Psoas muscle (tissue), 8 donors: Measurements from ENCODE around the gene NUDT1. TPM values are rescaled to one million over a fixed set of nuclear protein-coding genes. Genes with fewer than 3 reads are reported as not detected.

Source experiments
- ATAC-seq, 4 donors: fragments of 200-7000 bp; cut with Tn5 transposase; one replicate each; pipeline ENCODE4 v1.9.1; 2020; ENCODE audit warnings: moderate library complexity in 3 of 4, mild to moderate bottlenecking in 2 of 4
- DNase-seq, 2 donors: peaks; one replicate each; pipeline ENCODE4 v3.0.0-alpha.2; 2020
- H3K27ac ChIP-seq: fragments of 200-600 bp; one replicate; pipeline ENCODE4 v1.8.0; 2022
- H3K27me3 ChIP-seq, 3 donors: fragments of 200-600 bp in 1 of 3; one replicate each; pipeline versions ENCODE4 v1.6.1 to v1.8.0; 2013 to 2022; ENCODE audit warnings: low read length in 2 of 3, mild to moderate bottlenecking in 2 of 3, moderate library complexity in 1 of 3; ENCODE audit not compliant: insufficient read depth in 3 of 3
- H3K36me3 ChIP-seq, 2 donors: fragments of 200-600 bp in 1 of 2; one replicate each; pipeline versions ENCODE4 v1.6.1 to v1.8.0; 2013 to 2022; ENCODE audit warnings: low read depth in 1 of 2, mild to moderate bottlenecking in 1 of 2, moderate library complexity in 1 of 2; ENCODE audit not compliant: insufficient read depth in 1 of 2
- H3K4me1 ChIP-seq: fragments of 200-600 bp; one replicate; pipeline ENCODE4 v1.8.0; 2022
- H3K4me3 ChIP-seq: fragments of 200-600 bp; one replicate; pipeline ENCODE4 v1.8.0; 2022; ENCODE audit warnings: mild to moderate bottlenecking
- H3K9me3 ChIP-seq: fragments of 200-600 bp; one replicate; pipeline ENCODE4 v1.8.0; 2022
- WGBS, 3 donors: extraction: QIAGEN DNeasy Blood & Tissue Kit; methylation state at CpG; one replicate each; pipeline versions ENCODE4 v1.1.6 to v1.1.7; 2013; 5-methylcytosine and 5-hydroxymethylcytosine counted together
- intact Hi-C, 2 donors: fragments of 100-400 bp; cut with DNase I; formaldehyde crosslinking; loops; one replicate each; pipeline versions ENCODE4 v1.11.0 to v1.14.2; 2022
- polyA plus RNA-seq, 3 donors: library from polyadenylated mRNA; stranded (reverse); fragments of 200-250 nt; gene quantifications; one replicate each; pipeline ENCODE4 v1.2.3, GENCODE V29; 2013
- total RNA-seq, 4 donors: library from RNA; stranded (reverse); fragmentation: NEBNext Ultra II Directional in 2 of 4; extraction: Animal tissue kit (Norgen Biotek cat#: 25700) in 2 of 4; gene quantifications; one replicate each; pipeline versions ENCODE4 v1.2.1 to v1.2.4, GENCODE V29; 2021 to 2023
- TF ChIP-seq, protein P1 (sequence below): fragments of 200-600 bp; IDR thresholded peaks from one replicate; pipeline ENCODE4 v1.8.0; 2022; ENCODE audit warnings: antibody characterized with exemption
- donor health status: healthy with polysubstance abuse.
- donor health status: DM: no; HTN: no; CAD: no; lungs with moderate emphysema.
- donor health status: Bipolar disorder and iron deficiency.
- donor health status: healthy.
- donor health status: DM: yes; HTN: yes; CAD: no.
- donor health status: DM: no; HTN: no; CAD: no.
- donor health status: DM: no; HTN: no; CAD: no.
- donor health status: DM: yes; HTN: yes; CAD: no.

NUDT1 gene
- total and polyA plus RNA-seq, 7 donors: 5.6 to 29.2 (median 12.4) TPM

DNA sequence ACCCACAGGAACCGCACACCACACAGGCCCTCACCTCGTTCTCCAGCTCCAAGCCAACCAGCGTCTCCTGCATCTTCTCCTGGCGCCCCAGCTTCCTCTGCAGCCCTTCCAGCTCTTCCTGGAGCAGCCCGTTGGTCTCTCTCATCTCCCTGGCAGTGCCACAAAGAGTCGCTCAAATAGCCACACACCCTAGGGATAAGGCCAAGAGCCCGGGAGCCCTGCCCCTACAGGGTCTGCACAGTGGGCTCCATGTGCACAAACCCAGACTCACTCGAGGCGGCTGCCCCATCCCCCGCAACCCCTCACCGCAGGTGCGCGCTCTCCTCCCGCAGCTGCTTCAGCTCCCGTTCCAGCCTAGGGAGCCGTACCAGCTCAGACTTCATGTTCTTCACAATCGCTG is 26.2 kb upstream of the NUDT1 start:
- Histone ChIP-seq H3K4me1 (no peaks in the 10 kb centered on the region), H3K27me3 (no peaks in the 10 kb centered on the region), H3K36me3 (peaks cover 0 to 86% of the 10 kb centered on the region in 2 donors), H3K9me3 (no peaks in the 10 kb centered on the region), H3K27ac (no peak overlapping the region), H3K4me3 (no peak overlapping the region)
- ATAC-seq (no peak), DNase-seq (no peak)
- intact Hi-C loops: no loop called here
- 88 to 90% (median 89%) methylated on average over 17 of the region's 17 CpGs for WGBS, 3 donors
- TF ChIP-seq, protein P1, sequence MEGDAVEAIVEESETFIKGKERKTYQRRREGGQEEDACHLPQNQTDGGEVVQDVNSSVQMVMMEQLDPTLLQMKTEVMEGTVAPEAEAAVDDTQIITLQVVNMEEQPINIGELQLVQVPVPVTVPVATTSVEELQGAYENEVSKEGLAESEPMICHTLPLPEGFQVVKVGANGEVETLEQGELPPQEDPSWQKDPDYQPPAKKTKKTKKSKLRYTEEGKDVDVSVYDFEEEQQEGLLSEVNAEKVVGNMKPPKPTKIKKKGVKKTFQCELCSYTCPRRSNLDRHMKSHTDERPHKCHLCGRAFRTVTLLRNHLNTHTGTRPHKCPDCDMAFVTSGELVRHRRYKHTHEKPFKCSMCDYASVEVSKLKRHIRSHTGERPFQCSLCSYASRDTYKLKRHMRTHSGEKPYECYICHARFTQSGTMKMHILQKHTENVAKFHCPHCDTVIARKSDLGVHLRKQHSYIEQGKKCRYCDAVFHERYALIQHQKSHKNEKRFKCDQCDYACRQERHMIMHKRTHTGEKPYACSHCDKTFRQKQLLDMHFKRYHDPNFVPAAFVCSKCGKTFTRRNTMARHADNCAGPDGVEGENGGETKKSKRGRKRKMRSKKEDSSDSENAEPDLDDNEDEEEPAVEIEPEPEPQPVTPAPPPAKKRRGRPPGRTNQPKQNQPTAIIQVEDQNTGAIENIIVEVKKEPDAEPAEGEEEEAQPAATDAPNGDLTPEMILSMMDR: no peak

DNA sequence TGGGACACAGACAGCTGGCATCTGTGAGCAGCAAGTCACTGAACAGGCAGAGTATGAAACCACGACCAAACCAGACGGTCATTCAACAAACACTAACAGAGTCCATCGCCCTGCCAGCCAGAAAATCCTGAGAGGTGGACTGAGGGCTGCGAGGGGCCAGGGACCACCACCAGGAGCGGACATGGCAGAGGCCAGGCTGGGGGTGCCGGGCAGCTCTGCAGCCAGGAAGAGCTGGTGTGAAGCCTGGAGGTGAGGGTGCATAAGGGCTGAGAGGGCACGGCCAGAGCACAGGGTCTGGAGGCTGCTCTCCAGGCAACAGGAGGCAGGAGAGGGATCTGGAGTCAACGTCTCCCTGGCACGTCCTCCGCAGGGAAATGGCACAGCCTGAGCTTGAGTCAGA is 24.8 kb upstream of the NUDT1 start:
- no peak overlapping the region for H3K27ac ChIP-seq
- H3K36me3 ChIP-seq: peaks cover 0 to 85% of the 10 kb centered on the region in 2 donors
- TF ChIP-seq, protein P1: no peak
- H3K4me1 ChIP-seq: no peaks in the 10 kb centered on the region
- 80 to 93% (median 86%) methylated on average over 7 to 10 of the region's 10 CpGs for WGBS, 3 donors
- intact Hi-C loops: no loop called here
- no peak overlapping the region for H3K4me3 ChIP-seq
- DNase-seq (no peak), ATAC-seq (no peak)
- H3K27me3 ChIP-seq: no peaks in the 10 kb centered on the region
- H3K9me3 ChIP-seq: no peaks in the 10 kb centered on the region

DNA sequence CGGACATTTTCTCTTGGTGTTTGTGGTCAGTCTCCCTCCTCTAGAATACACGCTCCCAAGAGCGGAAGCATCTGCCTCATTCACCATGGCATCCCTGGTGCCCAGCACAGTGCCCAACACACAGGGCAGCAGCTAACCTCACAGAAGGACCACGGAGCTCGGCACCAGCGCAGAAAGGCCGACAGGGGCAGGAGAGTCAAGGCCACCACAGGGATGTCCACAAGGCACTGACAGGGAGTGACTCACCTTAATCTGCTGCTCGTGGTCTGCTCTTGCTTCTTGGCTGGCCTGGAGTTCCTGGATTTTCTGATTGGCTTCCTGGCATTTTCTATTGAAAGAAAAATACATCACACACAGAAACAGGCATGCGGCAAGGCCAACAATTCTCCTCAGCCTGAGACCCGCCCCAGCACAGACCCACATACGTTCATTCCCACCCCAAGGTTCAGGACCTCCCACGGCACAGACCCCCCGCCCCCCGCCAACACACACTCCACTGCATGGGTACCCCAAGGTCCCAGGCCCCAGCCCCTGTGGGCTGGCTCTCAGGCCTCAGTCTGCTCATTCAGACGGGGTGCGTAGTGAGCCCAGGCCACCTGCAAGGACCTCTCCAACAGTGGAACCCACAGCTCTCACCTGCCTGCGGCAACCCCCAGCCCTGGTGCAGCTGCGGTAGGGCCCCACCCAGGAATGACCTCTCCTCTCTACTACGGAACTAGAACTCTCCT is 24.1 kb upstream of the NUDT1 start:
- DNase-seq (no peak), ATAC-seq (no peak)
- Histone ChIP-seq H3K4me3 (no peak overlapping the region), H3K4me1 (no peaks in the 10 kb centered on the region), H3K36me3 (peaks cover 0 to 84% of the 10 kb centered on the region in 2 donors), H3K27ac (no peak overlapping the region), H3K9me3 (no peaks in the 10 kb centered on the region), H3K27me3 (no peaks in the 10 kb centered on the region)
- TF ChIP-seq, protein P1: no peak
- intact Hi-C loops: no loop called here
- WGBS, 3 donors: 86 to 93% (median 89%) methylated on average over 19 of the region's 19 CpGs

DNA sequence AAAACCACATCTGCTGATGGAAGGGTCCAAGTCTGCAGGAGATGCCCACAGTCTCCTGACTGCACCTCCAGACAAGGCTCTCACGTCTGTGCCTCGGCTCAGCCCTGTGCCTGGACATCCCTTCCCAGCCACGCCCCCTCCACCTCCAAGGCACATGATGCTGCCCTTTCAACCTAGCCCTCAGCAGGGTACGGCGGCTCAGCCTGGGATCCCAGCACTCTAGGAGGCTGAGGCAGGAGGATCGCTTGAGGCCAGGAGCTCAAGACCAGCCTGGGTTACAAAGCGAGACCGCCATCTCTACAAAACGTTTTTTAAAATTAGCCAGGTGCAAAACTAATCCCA is 23.6 kb upstream of the NUDT1 start:
- TF ChIP-seq, protein P1: no peak
- DNase-seq (no peak), ATAC-seq (no peak)
- H3K27me3 ChIP-seq: no peaks in the 10 kb centered on the region
- H3K27ac ChIP-seq: no peak overlapping the region
- no peak overlapping the region for H3K4me3 ChIP-seq
- H3K4me1 ChIP-seq: peaks cover 2% of the 10 kb centered on the region
- intact Hi-C loops: no loop called here
- peaks cover 0 to 84% of the 10 kb centered on the region in 2 donors for H3K36me3 ChIP-seq
- H3K9me3 ChIP-seq: no peaks in the 10 kb centered on the region
- whole genome bisulfite sequencing, 3 donors: 90 to 92% (median 90%) methylated on average over 9 of the region's 9 CpGs

DNA sequence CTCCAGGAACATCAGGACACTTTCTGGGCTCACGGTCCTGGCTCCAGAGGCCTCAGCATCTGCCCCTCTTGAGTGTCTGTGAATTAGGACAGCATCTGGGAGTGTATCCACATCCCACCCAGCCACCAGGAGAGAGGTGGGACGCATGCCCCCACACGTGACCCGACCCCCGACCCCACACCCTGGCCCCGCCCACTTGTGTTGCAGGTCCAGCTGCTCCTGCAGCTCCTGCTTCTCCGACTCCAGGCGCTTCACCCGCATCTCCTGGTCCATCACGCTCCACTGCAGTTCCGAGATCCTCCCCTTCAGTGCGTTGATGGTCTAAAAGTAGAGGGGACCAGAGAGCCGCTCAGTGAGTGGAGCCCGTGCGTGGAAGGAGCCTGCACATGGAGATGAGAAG is 22.9 kb upstream of the NUDT1 start:
- intact Hi-C loops: no loop called here
- WGBS, 3 donors: 87 to 93% (median 93%) methylated on average over 15 of the region's 15 CpGs
- peak in 1 of 2 donors; percentile 37 for DNase-seq

More for the DNA sequence above, 22.9 kb upstream of the NUDT1 start:
- no peaks in the 10 kb centered on the region for H3K9me3 ChIP-seq
- H3K27ac ChIP-seq: no peak overlapping the region
- H3K4me1 ChIP-seq: peaks cover 9% of the 10 kb centered on the region
- no peak overlapping the region for H3K4me3 ChIP-seq
- TF ChIP-seq, protein P1: no peak
- no peaks in the 10 kb centered on the region for H3K27me3 ChIP-seq
- H3K36me3 ChIP-seq: peaks cover 0 to 79% of the 10 kb centered on the region in 2 donors
- no peak for ATAC-seq
